Activated CD4-positive, CD25-positive, alpha-beta regulatory T cell treated with anti-CD3 and anti-CD28 coated beads, Interleukin-2, amount 50 U/mL, for 72 hours (primary cell): Measurements from ENCODE around the gene POLD4.

Experiments
- DNase-seq: peaks from one replicate; pipeline ENCODE4 v3.0.0; 2021

The POLD4 gene

GRCh38 chr11:67314218-67314617 lies 39.1 kb downstream of the POLD4 start:
- no peak for DNase-seq

- no peak for DNase-seq
Measured at GRCh38 chr11:67313125-67313890, 40.0 kb downstream of the POLD4 start.

GRCh38 chr11:67312187-67313021 lies 40.9 kb downstream of the POLD4 start:
- DNase-seq: no peak

- no peak for DNase-seq
Measured at GRCh38 chr11:67311556-67312082, 41.7 kb downstream of the POLD4 start.

GRCh38 chr11:67311051-67311555 lies 42.2 kb downstream of the POLD4 start:
- DNase-seq: no peak

- DNase-seq: no peak
Measured at GRCh38 chr11:67310246-67311050, 42.9 kb downstream of the POLD4 start.

GRCh38 chr11:67309661-67310061 lies 43.7 kb downstream of the POLD4 start:
- no peak for DNase-seq

GRCh38 chr11:67309166-67309565 lies 44.2 kb downstream of the POLD4 start:
- no peak for DNase-seq

- DNase-seq: no peak
Measured at GRCh38 chr11:67308031-67308866, 45.1 kb downstream of the POLD4 start.

- no peak for DNase-seq
Measured at GRCh38 chr11:67307545-67308001, 45.8 kb downstream of the POLD4 start.

- DNase-seq: no peak
Measured at GRCh38 chr11:67306769-67307544, 46.4 kb downstream of the POLD4 start.

- no peak for DNase-seq
Measured at GRCh38 chr11:67304511-67305113, 48.7 kb downstream of the POLD4 start.

- DNase-seq: peak; percentile 41
Measured at GRCh38 chr11:67303835-67304411, 49.4 kb downstream of the POLD4 start.

GRCh38 chr11:67303132-67303834 lies 50.1 kb downstream of the POLD4 start, which contains the start of gene SSH3:
Gene SSH3, plus strand, starts transcription at chr11:67303530. Its CDS starts 96 bp downstream, at chr11:67303626.
- peak; percentile 65 for DNase-seq

GRCh38 chr11:67302571-67303131 lies 50.7 kb downstream of the POLD4 start:
- DNase-seq: peak; percentile 33

- peak; percentile 28 for DNase-seq
Measured at GRCh38 chr11:67301951-67302516, 51.3 kb downstream of the POLD4 start.

GRCh38 chr11:67301313-67301921 lies 51.9 kb downstream of the POLD4 start:
- DNase-seq: peak; percentile 28
